Measurements from ENCODE around the gene SPG7.

- TF ChIP-seq, protein P1, sequence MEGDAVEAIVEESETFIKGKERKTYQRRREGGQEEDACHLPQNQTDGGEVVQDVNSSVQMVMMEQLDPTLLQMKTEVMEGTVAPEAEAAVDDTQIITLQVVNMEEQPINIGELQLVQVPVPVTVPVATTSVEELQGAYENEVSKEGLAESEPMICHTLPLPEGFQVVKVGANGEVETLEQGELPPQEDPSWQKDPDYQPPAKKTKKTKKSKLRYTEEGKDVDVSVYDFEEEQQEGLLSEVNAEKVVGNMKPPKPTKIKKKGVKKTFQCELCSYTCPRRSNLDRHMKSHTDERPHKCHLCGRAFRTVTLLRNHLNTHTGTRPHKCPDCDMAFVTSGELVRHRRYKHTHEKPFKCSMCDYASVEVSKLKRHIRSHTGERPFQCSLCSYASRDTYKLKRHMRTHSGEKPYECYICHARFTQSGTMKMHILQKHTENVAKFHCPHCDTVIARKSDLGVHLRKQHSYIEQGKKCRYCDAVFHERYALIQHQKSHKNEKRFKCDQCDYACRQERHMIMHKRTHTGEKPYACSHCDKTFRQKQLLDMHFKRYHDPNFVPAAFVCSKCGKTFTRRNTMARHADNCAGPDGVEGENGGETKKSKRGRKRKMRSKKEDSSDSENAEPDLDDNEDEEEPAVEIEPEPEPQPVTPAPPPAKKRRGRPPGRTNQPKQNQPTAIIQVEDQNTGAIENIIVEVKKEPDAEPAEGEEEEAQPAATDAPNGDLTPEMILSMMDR (IDR thresholded peaks at IDR 0.05): no peak
- TF ChIP-seq, protein P2, sequence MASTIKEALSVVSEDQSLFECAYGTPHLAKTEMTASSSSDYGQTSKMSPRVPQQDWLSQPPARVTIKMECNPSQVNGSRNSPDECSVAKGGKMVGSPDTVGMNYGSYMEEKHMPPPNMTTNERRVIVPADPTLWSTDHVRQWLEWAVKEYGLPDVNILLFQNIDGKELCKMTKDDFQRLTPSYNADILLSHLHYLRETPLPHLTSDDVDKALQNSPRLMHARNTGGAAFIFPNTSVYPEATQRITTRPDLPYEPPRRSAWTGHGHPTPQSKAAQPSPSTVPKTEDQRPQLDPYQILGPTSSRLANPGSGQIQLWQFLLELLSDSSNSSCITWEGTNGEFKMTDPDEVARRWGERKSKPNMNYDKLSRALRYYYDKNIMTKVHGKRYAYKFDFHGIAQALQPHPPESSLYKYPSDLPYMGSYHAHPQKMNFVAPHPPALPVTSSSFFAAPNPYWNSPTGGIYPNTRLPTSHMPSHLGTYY (CRISPR knock-in tag; IDR thresholded peaks at IDR 0.05): no peak
- TF ChIP-seq GRHL2 (CRISPR knock-in tag; IDR thresholded peaks at IDR 0.05; ENCODE audit: insufficient replicate concordance, severe bottlenecking) (no peak), NFYB (CRISPR knock-in tag; conservative IDR thresholded peaks at IDR 0.05; ENCODE audit: low read depth) (no peak), ELF4 (CRISPR knock-in tag; IDR thresholded peaks at IDR 0.05; ENCODE audit: low read depth) (no peak), ATF3 (CRISPR knock-in tag; conservative IDR thresholded peaks at IDR 0.05) (no peak), MAX (CRISPR knock-in tag; IDR thresholded peaks at IDR 0.05) (no peak)
- TF ChIP-seq, protein P3, sequence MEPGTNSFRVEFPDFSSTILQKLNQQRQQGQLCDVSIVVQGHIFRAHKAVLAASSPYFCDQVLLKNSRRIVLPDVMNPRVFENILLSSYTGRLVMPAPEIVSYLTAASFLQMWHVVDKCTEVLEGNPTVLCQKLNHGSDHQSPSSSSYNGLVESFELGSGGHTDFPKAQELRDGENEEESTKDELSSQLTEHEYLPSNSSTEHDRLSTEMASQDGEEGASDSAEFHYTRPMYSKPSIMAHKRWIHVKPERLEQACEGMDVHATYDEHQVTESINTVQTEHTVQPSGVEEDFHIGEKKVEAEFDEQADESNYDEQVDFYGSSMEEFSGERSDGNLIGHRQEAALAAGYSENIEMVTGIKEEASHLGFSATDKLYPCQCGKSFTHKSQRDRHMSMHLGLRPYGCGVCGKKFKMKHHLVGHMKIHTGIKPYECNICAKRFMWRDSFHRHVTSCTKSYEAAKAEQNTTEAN (CRISPR knock-in tag; IDR thresholded peaks at IDR 0.05): no peak
These were observed 35.9 kb downstream of the SPG7 start for GRCh38 chr16:89544113-89544512.

Data from WTC11 (cell line).